GM12892 (cell line): ENCODE results near the gene ABCF2.

Experiments
- POLR2A ChIP-seq: IDR thresholded peaks from 2 replicates; pipeline ENCODE4 v1.6.1; 2011; ENCODE audit warnings: low read depth, low read length, control low read depth
- POLR2AphosphoS5 ChIP-seq: IDR thresholded peaks from 2 replicates; pipeline ENCODE4 v1.6.1; 2011; ENCODE audit warnings: low read depth, low read length, control low read depth

DNA sequence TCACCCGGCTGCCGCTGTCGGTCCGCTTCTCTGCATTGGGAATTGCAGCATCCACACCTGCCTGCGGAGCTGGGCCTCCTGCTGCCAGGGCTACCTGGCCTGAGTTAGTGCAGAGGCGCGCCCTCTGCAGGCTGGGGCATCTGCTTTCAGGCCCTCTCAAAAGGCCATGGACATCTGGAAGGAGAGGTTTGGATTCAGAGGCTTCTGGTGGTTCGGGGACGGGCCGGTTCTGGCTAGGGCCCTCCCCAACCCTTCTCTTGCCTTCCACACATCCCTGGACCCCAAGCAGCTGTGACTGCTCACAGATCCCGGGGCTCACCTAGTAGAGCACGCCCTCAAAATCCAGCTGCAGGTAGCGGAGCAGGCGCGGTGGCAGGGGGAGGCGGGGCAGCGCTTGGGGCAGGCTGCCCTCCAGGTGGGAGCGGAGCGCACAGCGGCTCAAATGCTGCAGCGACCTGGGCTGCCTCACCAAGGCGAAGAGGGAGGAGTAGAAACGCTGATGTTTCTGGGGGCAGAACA is 51.2 kb downstream of the ABCF2 start:
- TF ChIP-seq POLR2A (no peak), POLR2AphosphoS5 (no peak)
